Measurements from ENCODE around the gene NDUFS4.

DNA sequence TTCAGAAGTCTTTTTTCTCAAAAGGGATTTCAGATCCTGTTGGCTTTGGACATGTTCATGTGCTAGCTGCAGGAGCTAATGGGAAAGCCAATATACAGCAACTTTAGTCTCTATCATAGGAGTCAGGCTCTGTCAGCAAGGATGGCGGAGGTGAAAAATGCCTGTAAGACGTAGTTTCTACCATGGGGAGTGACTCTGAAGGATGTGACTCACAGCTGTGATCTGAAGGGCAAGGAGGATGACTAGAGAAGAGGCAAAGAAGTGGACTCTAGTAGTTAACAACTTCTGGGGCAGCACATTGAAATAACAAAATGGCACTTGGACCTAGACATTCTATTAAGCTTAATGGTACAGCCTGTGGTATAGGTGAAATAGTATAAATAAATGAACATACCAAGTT lies 3.1 kb upstream of the NDUFS4 start:
- TF ChIP-seq POLR2A (IDR thresholded peaks at IDR 0.05) (no peak), POLR2AphosphoS5 (IDR thresholded peaks at IDR 0.05; ENCODE audit: insufficient read depth in 1 of 2, low read depth in 1 of 2) (no peak)
- TF ChIP-seq, protein P1, sequence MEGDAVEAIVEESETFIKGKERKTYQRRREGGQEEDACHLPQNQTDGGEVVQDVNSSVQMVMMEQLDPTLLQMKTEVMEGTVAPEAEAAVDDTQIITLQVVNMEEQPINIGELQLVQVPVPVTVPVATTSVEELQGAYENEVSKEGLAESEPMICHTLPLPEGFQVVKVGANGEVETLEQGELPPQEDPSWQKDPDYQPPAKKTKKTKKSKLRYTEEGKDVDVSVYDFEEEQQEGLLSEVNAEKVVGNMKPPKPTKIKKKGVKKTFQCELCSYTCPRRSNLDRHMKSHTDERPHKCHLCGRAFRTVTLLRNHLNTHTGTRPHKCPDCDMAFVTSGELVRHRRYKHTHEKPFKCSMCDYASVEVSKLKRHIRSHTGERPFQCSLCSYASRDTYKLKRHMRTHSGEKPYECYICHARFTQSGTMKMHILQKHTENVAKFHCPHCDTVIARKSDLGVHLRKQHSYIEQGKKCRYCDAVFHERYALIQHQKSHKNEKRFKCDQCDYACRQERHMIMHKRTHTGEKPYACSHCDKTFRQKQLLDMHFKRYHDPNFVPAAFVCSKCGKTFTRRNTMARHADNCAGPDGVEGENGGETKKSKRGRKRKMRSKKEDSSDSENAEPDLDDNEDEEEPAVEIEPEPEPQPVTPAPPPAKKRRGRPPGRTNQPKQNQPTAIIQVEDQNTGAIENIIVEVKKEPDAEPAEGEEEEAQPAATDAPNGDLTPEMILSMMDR (IDR thresholded peaks at IDR 0.05) = no peak

Measured in vagina (tissue), 2 donors.